Gastrocnemius medialis (tissue), 4 donors: ENCODE results near the gene UGCG. TPM values are rescaled to one million over a fixed set of nuclear protein-coding genes. Genes with fewer than 3 reads are reported as not detected.

ENCODE experiments used
- ATAC-seq, 2 donors: fragments of 150-250 bp; one replicate each; pipeline ENCODE4 v1.9.1; 2016
- DNase-seq, 2 donors: peaks; one replicate each; pipeline ENCODE4 v3.0.0-alpha.2; 2019
- H3K27ac ChIP-seq, 4 donors: fragments of 200-600 bp; sonication (generic); 1 replicate in 1 of 4; 2 replicates in 3 of 4; pipeline ENCODE4 v1.5.1; 2016 to 2018; ENCODE audit warnings: mild to moderate bottlenecking in 2 of 4, moderate library complexity in 1 of 4
- H3K27me3 ChIP-seq, 3 donors: fragments of 200-600 bp; sonication (generic) in 2 of 3; 1 replicate in 1 of 3; 2 replicates in 2 of 3; pipeline versions ENCODE4 v1.5.1 to v1.6.0; 2016 to 2019; ENCODE audit warnings: mild to moderate bottlenecking in 1 of 3, moderate library complexity in 1 of 3
- H3K36me3 ChIP-seq, 2 donors: fragments of 200-600 bp; sonication (generic) in 1 of 2; one replicate each; pipeline ENCODE4 v1.5.1; 2017 to 2018
- H3K4me1 ChIP-seq, 2 donors: fragments of 200-600 bp; sonication (generic) in 1 of 2; one replicate each; pipeline ENCODE4 v1.5.1; 2016 to 2017; ENCODE audit warnings: mild to moderate bottlenecking in 2 of 2
- H3K4me3 ChIP-seq, 4 donors: fragments of 200-600 bp; sonication (generic) in 3 of 4; 1 replicate in 1 of 4; 2 replicates in 3 of 4; pipeline ENCODE4 v1.5.1; 2016 to 2019; ENCODE audit warnings: mild to moderate bottlenecking in 2 of 4
- H3K9me3 ChIP-seq, 3 donors: fragments of 200-600 bp; sonication (generic) in 2 of 3; 1 replicate in 1 of 3; 2 replicates in 2 of 3; pipeline ENCODE4 v1.5.1; 2016 to 2019
- CTCF ChIP-seq, 5 experiments: fragments of 450-650 bp in 3 of 5; fragments of 200-600 bp in 2 of 5; sonication (generic) in 2 of 5; IDR thresholded peaks in 4 of 5; conservative IDR thresholded peaks in 1 of 5; 1 replicate in 4 of 5; 2 replicates in 1 of 5; pipeline ENCODE4 v1.5.1; 2016 to 2019; ENCODE audit warnings: antibody characterized with exemption in 5 of 5, mild to moderate bottlenecking in 3 of 5, moderate library complexity in 3 of 5
- POLR2A ChIP-seq, 2 donors: fragments of 450-650 bp; IDR thresholded peaks; one replicate each; pipeline ENCODE4 v1.6.1; 2017; ENCODE audit warnings: antibody characterized with exemption in 2 of 2, mild to moderate bottlenecking in 2 of 2, moderate library complexity in 2 of 2
- in situ Hi-C, 4 donors: fragments of 200-750 bp; cut with MboI; loops; one replicate each; pipeline versions ENCODE4 v1.15.0 to v1.8.0; 2017; ENCODE audit warnings: low sequenced_read_pairs in 4 of 4
- intact Hi-C: fragments of 100-400 bp; cut with DNase I; formaldehyde crosslinking; loops from one replicate; pipeline ENCODE4 v1.15.1; 2023; ENCODE audit warnings: low total_unique reads
- total RNA-seq, 4 donors: library from RNA; depleted of rRNA; stranded (reverse); fragments of >200 nt; gene quantifications; one replicate each; pipeline versions ENCODE4 v1.1.0 to v1.2.3, GENCODE V29; 2016

UGCG gene
- total RNA-seq, 4 donors from 2014 or later = 9.1 to 18.5 (median 12.1) TPM

- no peaks in the 10 kb centered on the region for H3K9me3 ChIP-seq
- in situ Hi-C loops (no loop called here), intact Hi-C loops (no loop called here)
- no peak for ATAC-seq
- TF ChIP-seq CTCF (IDR thresholded peaks at IDR 0.05 in 4 of 5, conservative IDR thresholded peaks at IDR 0.05 in 1 of 5) = no peak
- no peak for TF ChIP-seq POLR2A (IDR thresholded peaks at IDR 0.05)
- H3K4me3 ChIP-seq = no peak overlapping the region
- no peak overlapping the region for H3K27ac ChIP-seq
- H3K4me1 ChIP-seq = peaks cover 0 to 6% of the 10 kb centered on the region in 2 donors
- H3K36me3 ChIP-seq = peaks cover 0 to 43% of the 10 kb centered on the region in 2 donors
- no peaks in the 10 kb centered on the region for H3K27me3 ChIP-seq
- no peak for DNase-seq
Measured at GRCh38 chr9:111936391-111936790, 39.8 kb downstream of the UGCG start.

- no peaks in the 10 kb centered on the region for H3K27me3 ChIP-seq
- H3K27ac ChIP-seq = peak overlapping the region in 1 of 4 donors; percentile 12
- intact Hi-C loops (no loop called here), in situ Hi-C loops (no loop called here)
- no peaks in the 10 kb centered on the region for H3K9me3 ChIP-seq
- TF ChIP-seq POLR2A (IDR thresholded peaks at IDR 0.05) (no peak), CTCF (IDR thresholded peaks at IDR 0.05 in 4 of 5, conservative IDR thresholded peaks at IDR 0.05 in 1 of 5) (no peak)
- ATAC-seq = no peak
- H3K4me1 ChIP-seq = peaks cover 0 to 6% of the 10 kb centered on the region in 2 donors
- peaks cover 0 to 34% of the 10 kb centered on the region in 2 donors for H3K36me3 ChIP-seq
- H3K4me3 ChIP-seq = no peak overlapping the region
- DNase-seq = no peak
Measured at GRCh38 chr9:111937301-111937700, 40.7 kb downstream of the UGCG start.

GRCh38 chr9:111937781-111938426 is 41.3 kb downstream of the UGCG start:
- DNase-seq (peak in 1 of 2 donors; percentile 32), ATAC-seq (peak in 1 of 2 donors; percentile 51)
- Histone ChIP-seq H3K27ac (peak overlapping the region in 1 of 4 donors; percentile 12), H3K27me3 (no peaks in the 10 kb centered on the region), H3K4me3 (no peak overlapping the region), H3K4me1 (peaks cover 0 to 6% of the 10 kb centered on the region in 2 donors), H3K36me3 (peaks cover 0 to 28% of the 10 kb centered on the region in 2 donors), H3K9me3 (no peaks in the 10 kb centered on the region)
- intact Hi-C loops = no loop called here
- in situ Hi-C loops = no loop called here
- no peak for TF ChIP-seq CTCF (IDR thresholded peaks at IDR 0.05 in 4 of 5, conservative IDR thresholded peaks at IDR 0.05 in 1 of 5)

GRCh38 chr9:111938427-111938800 is 41.8 kb downstream of the UGCG start:
- intact Hi-C loops = no loop called here

More at GRCh38 chr9:111938427-111938800, 41.8 kb downstream of the UGCG start:
- TF ChIP-seq POLR2A (IDR thresholded peaks at IDR 0.05) = no peak
- no peak for TF ChIP-seq CTCF (IDR thresholded peaks at IDR 0.05 in 4 of 5, conservative IDR thresholded peaks at IDR 0.05 in 1 of 5)
- Histone ChIP-seq H3K4me3 (no peak overlapping the region), H3K27ac (no peak overlapping the region), H3K4me1 (peaks cover 0 to 6% of the 10 kb centered on the region in 2 donors), H3K27me3 (no peaks in the 10 kb centered on the region), H3K36me3 (peaks cover 0 to 23% of the 10 kb centered on the region in 2 donors), H3K9me3 (no peaks in the 10 kb centered on the region)
- in situ Hi-C loops = no loop called here
- DNase-seq (no peak), ATAC-seq (no peak)
